ENCODE measurements around the gene GPR55. TPM values are rescaled to one million over a fixed set of nuclear protein-coding genes. Genes with fewer than 3 reads are reported as not detected.

Gene GPR55
- total RNA-seq, 2 experiments from 2014 or later = 1.5 to 1.6 TPM

- no peaks in the 10 kb centered on the region for H3K9me3 Mint-ChIP-seq
- intact Hi-C loops (cut with micrococcal nuclease) = no loop called here
- H3K36me3 Mint-ChIP-seq = no peaks in the 10 kb centered on the region
- no peak overlapping the region for H3K27ac Mint-ChIP-seq
- H3K4me1 Mint-ChIP-seq (ENCODE audit: low read depth) = peaks cover 17% of the 10 kb centered on the region
- ChIA-PET POLR2A (no interaction called here), CTCF (interaction anchor here (1.8 to 18.4 kb wide), 2 partner anchors 29 to 90 kb away, joined by 6 to 313 read pairs; partner anchors contain the start of gene GPR55)
- peaks cover 31% of the 10 kb centered on the region for H3K27me3 Mint-ChIP-seq
- H3K4me3 Mint-ChIP-seq = no peak overlapping the region
- no peak for DNase-seq
These were observed 29.3 kb downstream of the GPR55 start for GRCh38 chr2:230895536-230896345.

- POLR2A ChIA-PET = no interaction called here
- H3K4me1 Mint-ChIP-seq (ENCODE audit: low read depth) = peaks cover 4% of the 10 kb centered on the region
- CTCF ChIA-PET = interaction anchor here (0.7 to 18.4 kb wide), 3 partner anchors 44 to 91 kb away, joined by 3 to 313 read pairs (median 3); no protein-coding TSS in a partner anchor
- no peak overlapping the region for H3K27ac Mint-ChIP-seq
- no peaks in the 10 kb centered on the region for H3K36me3 Mint-ChIP-seq
- intact Hi-C loops (cut with micrococcal nuclease) = no loop called here
- H3K9me3 Mint-ChIP-seq = no peaks in the 10 kb centered on the region
- peaks cover 31% of the 10 kb centered on the region for H3K27me3 Mint-ChIP-seq
- H3K4me3 Mint-ChIP-seq = no peak overlapping the region
- DNase-seq = no peak
These were observed 30.9 kb downstream of the GPR55 start for GRCh38 chr2:230893841-230894781.

- H3K27ac Mint-ChIP-seq = no peak overlapping the region
- intact Hi-C loops (cut with micrococcal nuclease) = no loop called here
- no peaks in the 10 kb centered on the region for H3K9me3 Mint-ChIP-seq
- H3K4me1 Mint-ChIP-seq (ENCODE audit: low read depth) = peaks cover 4% of the 10 kb centered on the region
- H3K4me3 Mint-ChIP-seq = no peak overlapping the region
- no peaks in the 10 kb centered on the region for H3K36me3 Mint-ChIP-seq
- CTCF ChIA-PET = interaction anchor here (0.7 to 18.4 kb wide), 3 partner anchors 43 to 92 kb away, joined by 3 to 313 read pairs (median 3); no protein-coding TSS in a partner anchor
- POLR2A ChIA-PET = no interaction called here
- peaks cover 31% of the 10 kb centered on the region for H3K27me3 Mint-ChIP-seq
- DNase-seq = no peak
These were observed 31.7 kb downstream of the GPR55 start for GRCh38 chr2:230893338-230893737.

GRCh38 chr2:230891509-230891908 lies 33.5 kb downstream of the GPR55 start:
- intact Hi-C loops (cut with micrococcal nuclease) = no loop called here
- POLR2A ChIA-PET = interaction anchor here (0.7 kb wide), 1 partner anchor 176 kb away, joined by 6 read pairs; no protein-coding TSS in a partner anchor
- CTCF ChIA-PET = no interaction called here

GRCh38 chr2:230891064-230891463 lies 34.0 kb downstream of the GPR55 start:
- ChIA-PET CTCF (interaction anchor here (0.9 kb wide), 1 partner anchor 11 kb away, joined by 3 read pairs; no protein-coding TSS in a partner anchor), POLR2A (interaction anchor here (0.7 kb wide), 1 partner anchor 176 kb away, joined by 6 read pairs; no protein-coding TSS in a partner anchor)
- H3K9me3 Mint-ChIP-seq = no peaks in the 10 kb centered on the region
- DNase-seq = no peak
- H3K4me1 Mint-ChIP-seq (ENCODE audit: low read depth) = peaks cover 4% of the 10 kb centered on the region
- H3K36me3 Mint-ChIP-seq = no peaks in the 10 kb centered on the region
- no peak overlapping the region for H3K27ac Mint-ChIP-seq
- H3K4me3 Mint-ChIP-seq = no peak overlapping the region
- intact Hi-C loops (cut with micrococcal nuclease) = no loop called here
- H3K27me3 Mint-ChIP-seq = peaks cover 18% of the 10 kb centered on the region

More at GRCh38 chr2:230891509-230891908, 33.5 kb downstream of the GPR55 start:
- Mint-ChIP-seq H3K4me1 (ENCODE audit: low read depth) (peaks cover 4% of the 10 kb centered on the region), H3K9me3 (no peaks in the 10 kb centered on the region), H3K27ac (no peak overlapping the region), H3K27me3 (peaks cover 19% of the 10 kb centered on the region), H3K36me3 (no peaks in the 10 kb centered on the region), H3K4me3 (no peak overlapping the region)
- DNase-seq = no peak

DNA sequence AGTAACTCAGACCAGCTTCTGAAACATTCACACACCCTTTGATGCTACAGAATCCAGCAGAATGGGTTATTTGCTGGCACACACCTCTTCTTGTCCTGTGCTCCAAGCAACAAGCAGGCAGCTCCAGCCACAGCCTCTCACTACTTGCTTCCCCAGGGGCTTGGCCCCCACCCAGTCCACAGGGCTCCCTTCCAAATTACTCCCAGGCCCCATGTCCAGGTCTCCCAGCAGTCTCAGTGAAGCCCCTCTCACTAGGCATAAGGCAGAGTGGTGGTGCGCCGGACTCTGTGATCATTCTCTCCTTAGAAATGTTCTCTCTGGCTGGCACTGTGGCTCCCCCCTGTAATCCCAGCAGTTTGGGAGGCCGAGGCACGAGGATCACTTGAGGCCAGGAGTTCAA lies 34.4 kb downstream of the GPR55 start:
- Mint-ChIP-seq H3K27me3 (peaks cover 18% of the 10 kb centered on the region), H3K4me3 (no peak overlapping the region), H3K36me3 (no peaks in the 10 kb centered on the region), H3K4me1 (ENCODE audit: low read depth) (peaks cover 4% of the 10 kb centered on the region), H3K27ac (no peak overlapping the region), H3K9me3 (no peaks in the 10 kb centered on the region)
- ChIA-PET POLR2A (no interaction called here), CTCF (interaction anchor here (0.9 kb wide), 1 partner anchor 11 kb away, joined by 3 read pairs; no protein-coding TSS in a partner anchor)
- DNase-seq = no peak
- intact Hi-C loops (cut with micrococcal nuclease) = no loop called here

DNA sequence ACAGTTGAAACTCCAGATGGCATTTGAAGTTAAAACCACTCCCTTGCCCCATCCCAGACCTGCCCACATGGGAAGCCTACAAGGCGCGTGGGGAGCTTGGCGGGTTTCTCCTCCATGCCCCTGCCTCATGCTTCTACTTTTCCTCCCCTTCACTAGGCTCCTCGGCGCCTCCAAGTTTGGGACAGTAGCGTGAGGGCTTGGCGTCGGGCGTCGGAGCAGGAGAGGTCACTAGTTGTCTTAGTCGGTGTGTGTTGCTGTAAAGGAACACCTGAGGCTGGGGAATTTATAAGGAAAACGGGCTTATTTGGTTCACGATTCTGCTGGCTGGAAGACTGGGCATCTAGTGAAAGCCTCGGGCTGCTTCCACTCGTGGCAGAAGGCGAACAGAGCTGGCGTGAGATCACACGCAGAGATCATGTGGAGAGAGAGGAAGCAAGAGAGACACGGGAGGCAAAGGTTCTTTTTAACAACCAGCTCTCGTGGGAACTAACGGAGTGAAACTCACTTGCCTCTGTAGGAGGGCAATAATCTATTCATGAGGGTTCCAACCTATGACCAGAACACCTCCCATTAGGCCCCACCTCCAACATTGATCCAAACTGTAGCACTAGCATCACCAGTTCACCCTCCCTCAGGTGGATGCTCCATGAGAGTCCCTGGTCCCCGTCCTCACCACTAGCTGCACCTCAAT lies 35.0 kb downstream of the GPR55 start:
- no peak overlapping the region for H3K27ac Mint-ChIP-seq
- ChIA-PET CTCF (interaction anchor here (0.9 kb wide), 1 partner anchor 12 kb away, joined by 3 read pairs; no protein-coding TSS in a partner anchor), POLR2A (no interaction called here)
- no peak overlapping the region for H3K4me3 Mint-ChIP-seq
- H3K27me3 Mint-ChIP-seq = peaks cover 18% of the 10 kb centered on the region
- intact Hi-C loops (cut with micrococcal nuclease) = no loop called here
- no peak for DNase-seq
- H3K9me3 Mint-ChIP-seq = no peaks in the 10 kb centered on the region
- H3K4me1 Mint-ChIP-seq (ENCODE audit: low read depth) = peaks cover 4% of the 10 kb centered on the region
- no peaks in the 10 kb centered on the region for H3K36me3 Mint-ChIP-seq

DNA sequence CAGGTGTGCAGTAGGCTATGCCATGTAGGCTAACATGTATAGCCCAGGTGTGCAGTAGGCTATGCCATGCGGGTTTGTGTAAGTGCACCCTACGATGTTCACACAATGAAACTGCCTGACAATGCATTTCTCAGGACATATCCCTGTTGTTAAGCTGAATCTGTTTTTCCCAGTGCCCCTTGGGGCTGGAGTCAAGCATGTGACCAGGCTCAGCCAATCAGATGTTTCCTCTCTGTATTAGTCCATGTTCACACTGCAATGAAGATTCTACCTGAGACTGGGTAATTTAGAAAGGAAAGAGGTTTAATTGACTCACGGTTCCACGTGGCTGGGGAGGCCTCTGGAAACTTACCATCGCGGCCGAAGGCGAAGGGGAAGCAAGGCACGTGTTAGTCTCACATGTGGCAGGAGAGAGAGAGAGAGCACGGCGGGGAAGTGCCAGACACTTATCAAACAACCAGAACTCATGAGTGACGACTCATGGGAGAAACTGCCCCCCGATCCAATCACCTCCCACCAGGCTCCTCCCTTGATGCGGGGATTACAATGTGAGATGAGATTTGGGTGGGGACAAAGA lies 36.1 kb downstream of the GPR55 start:
- intact Hi-C loops (cut with micrococcal nuclease) = no loop called here
- H3K4me1 Mint-ChIP-seq (ENCODE audit: low read depth) = peaks cover 4% of the 10 kb centered on the region
- DNase-seq = no peak
- H3K27me3 Mint-ChIP-seq = peaks cover 18% of the 10 kb centered on the region
- ChIA-PET POLR2A (no interaction called here), CTCF (no interaction called here)
- no peaks in the 10 kb centered on the region for H3K36me3 Mint-ChIP-seq
- H3K9me3 Mint-ChIP-seq = no peaks in the 10 kb centered on the region
- no peak overlapping the region for H3K4me3 Mint-ChIP-seq
- no peak overlapping the region for H3K27ac Mint-ChIP-seq

DNA sequence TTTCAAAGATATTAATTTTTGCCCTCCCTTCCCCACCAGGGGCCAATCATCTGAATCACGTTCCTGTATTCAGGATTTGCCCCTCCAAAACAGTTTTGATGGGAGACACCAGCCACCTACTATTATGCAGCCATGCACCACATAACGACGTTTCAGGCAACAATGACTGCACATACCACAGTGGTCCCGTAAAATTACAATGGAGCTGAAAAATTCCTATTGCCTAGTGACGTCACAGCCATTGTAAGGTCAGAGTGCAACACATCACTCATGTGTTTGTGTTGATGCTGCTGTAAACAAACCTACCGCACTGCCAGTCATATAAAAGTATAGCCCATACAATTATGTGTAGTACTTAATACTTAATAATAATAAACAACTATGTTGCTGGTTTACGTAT lies 37.7 kb downstream of the GPR55 start:
- ChIA-PET CTCF (no interaction called here), POLR2A (no interaction called here)
- Mint-ChIP-seq H3K4me1 (ENCODE audit: low read depth) (peaks cover 11% of the 10 kb centered on the region), H3K4me3 (no peak overlapping the region), H3K27ac (no peak overlapping the region), H3K9me3 (no peaks in the 10 kb centered on the region), H3K27me3 (peaks cover 11% of the 10 kb centered on the region), H3K36me3 (no peaks in the 10 kb centered on the region)
- intact Hi-C loops (cut with micrococcal nuclease) = no loop called here
- no peak for DNase-seq

DNA sequence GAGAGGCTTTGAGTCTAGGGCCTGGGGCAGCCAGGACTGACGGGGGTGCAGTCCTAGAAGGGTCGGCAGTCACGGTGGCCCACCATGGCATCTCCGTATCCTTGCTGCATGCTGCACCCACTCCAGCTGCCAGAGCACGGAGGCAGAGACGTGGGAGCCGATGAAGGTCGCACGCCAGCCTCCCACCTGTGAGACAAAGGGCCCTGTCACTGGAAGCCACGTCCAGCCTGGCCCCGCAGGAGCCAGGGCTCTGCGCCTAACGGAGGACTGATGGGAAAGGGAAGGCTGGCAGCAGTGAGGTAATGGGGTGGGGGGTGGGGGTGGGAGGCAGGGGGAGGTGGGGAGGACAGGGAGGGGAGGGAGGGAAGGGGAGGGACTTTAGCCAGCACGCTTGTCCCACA lies 38.4 kb downstream of the GPR55 start:
- Mint-ChIP-seq H3K9me3 (no peaks in the 10 kb centered on the region), H3K36me3 (no peaks in the 10 kb centered on the region), H3K4me1 (ENCODE audit: low read depth) (peaks cover 11% of the 10 kb centered on the region), H3K27ac (no peak overlapping the region), H3K27me3 (peaks cover 11% of the 10 kb centered on the region), H3K4me3 (no peak overlapping the region)
- POLR2A ChIA-PET = no interaction called here
- CTCF ChIA-PET = no interaction called here
- DNase-seq = no peak
- intact Hi-C loops (cut with micrococcal nuclease) = no loop called here

- CTCF ChIA-PET = interaction anchor here (1.0 kb wide), 1 partner anchor 167 kb away, joined by 3 read pairs; no protein-coding TSS in a partner anchor
- intact Hi-C loops (cut with micrococcal nuclease) = no loop called here
- DNase-seq = no peak
- peaks cover 11% of the 10 kb centered on the region for H3K4me1 Mint-ChIP-seq (ENCODE audit: low read depth)
- H3K27me3 Mint-ChIP-seq = peaks cover 7% of the 10 kb centered on the region
- H3K4me3 Mint-ChIP-seq = no peak overlapping the region
- POLR2A ChIA-PET = no interaction called here
- H3K9me3 Mint-ChIP-seq = no peaks in the 10 kb centered on the region
- no peaks in the 10 kb centered on the region for H3K36me3 Mint-ChIP-seq
- H3K27ac Mint-ChIP-seq = no peak overlapping the region
These were observed 38.8 kb downstream of the GPR55 start for GRCh38 chr2:230886206-230886605.
